ENCODE measurements around the gene CXXC4. TPM values are rescaled to one million over a fixed set of nuclear protein-coding genes. Genes with fewer than 3 reads are reported as not detected.

CXXC4 gene
- total RNA-seq, 5 donors from 2014 or later (not counting 1 experiment from before 2014, with no cell fraction given) = 0.09 to 0.20 (median 0.13) TPM; not detected in 1

- WGBS (ENCODE audit: insufficient coverage) = 2% methylated on average over 19 of the region's 55 CpGs
- peaks cover 9 to 19% of the 10 kb centered on the region in 2 experiments for H3K4me1 ChIP-seq (ENCODE audit: control insufficient read depth in 1 of 2, extremely low read depth in 1 of 2, insufficient read depth in 2 of 2, low read length in 2 of 2)
- peaks cover 39 to 50% (median 43%) of the 10 kb centered on the region in 3 donors for H3K4me1 Mint-ChIP-seq
- H3K36me3 Mint-ChIP-seq = no peaks in the 10 kb centered on the region
- no peak overlapping the region for H3K27ac ChIP-seq (ENCODE audit: low read length)
- H3K27me3 ChIP-seq (replicated peaks in 1 of 2; ENCODE audit: control insufficient read depth in 2 of 2, extremely low read depth in 1 of 2, insufficient read depth in 2 of 2, low read length in 1 of 2) = peaks cover 19 to 22% of the 10 kb centered on the region in 2 experiments
- ChIA-PET CTCF (interaction anchor here in 1 of 2 donors (0.5 to 0.9 kb wide), 2 partner anchors 18 to 722 kb away, joined by 3 read pairs; no protein-coding TSS in a partner anchor), POLR2A (interaction anchor here (0.6 kb wide), 3 partner anchors 14 to 986 kb away, joined by 3 to 4 read pairs (median 3); no protein-coding TSS in a partner anchor)
- H3K36me3 ChIP-seq (ENCODE audit: control insufficient read depth in 2 of 2, extremely low read depth in 1 of 2, insufficient read depth in 1 of 2, low read length in 1 of 2) = no peaks in the 10 kb centered on the region
- H3K27ac Mint-ChIP-seq = no peak overlapping the region
- H3K27me3 Mint-ChIP-seq = peaks cover 40 to 66% of the 10 kb centered on the region in 2 donors
- peak; percentile 53 to 75 (median 70) for ATAC-seq (replicated peaks in 1 of 4)
- no peaks in the 10 kb centered on the region for H3K9me3 ChIP-seq
- DNase-seq = peak in 33 of 35 experiments; percentile 10 to 69 (median 35)
- peak overlapping the region; percentile 75 to 86 (median 78) for H3K4me3 Mint-ChIP-seq
- H3K9me3 Mint-ChIP-seq = no peaks in the 10 kb centered on the region
- peak overlapping the region; percentile 59 to 85 for H3K4me3 ChIP-seq (ENCODE audit: control insufficient read depth in 1 of 2, extremely low read depth in 1 of 2, low read length in 1 of 2)
Observed at GRCh38 chr4:104490770-104491480, 3.8 kb downstream of the CXXC4 start.

- POLR2A ChIA-PET = interaction anchor here (0.6 kb wide), 3 partner anchors 14 to 987 kb away, joined by 3 to 4 read pairs (median 3); no protein-coding TSS in a partner anchor
- peaks cover 35 to 62% of the 10 kb centered on the region in 2 donors for H3K27me3 Mint-ChIP-seq
- H3K27me3 ChIP-seq (replicated peaks in 1 of 2; ENCODE audit: control insufficient read depth in 2 of 2, extremely low read depth in 1 of 2, insufficient read depth in 2 of 2, low read length in 1 of 2) = peaks cover 15 to 21% of the 10 kb centered on the region in 2 experiments
- no peaks in the 10 kb centered on the region for H3K9me3 ChIP-seq
- H3K4me3 ChIP-seq (ENCODE audit: control insufficient read depth in 1 of 2, extremely low read depth in 1 of 2, low read length in 1 of 2) = peak overlapping the region; percentile 59 to 85
- H3K9me3 Mint-ChIP-seq = no peaks in the 10 kb centered on the region
- H3K4me1 Mint-ChIP-seq = peaks cover 34 to 44% (median 38%) of the 10 kb centered on the region in 3 donors
- no peaks in the 10 kb centered on the region for H3K36me3 Mint-ChIP-seq
- no peaks in the 10 kb centered on the region for H3K36me3 ChIP-seq (ENCODE audit: control insufficient read depth in 2 of 2, extremely low read depth in 1 of 2, insufficient read depth in 1 of 2, low read length in 1 of 2)
- peak overlapping the region; percentile 75 to 86 (median 78) for H3K4me3 Mint-ChIP-seq
- ATAC-seq (replicated peaks in 1 of 4) (no peak), DNase-seq (peak in 1 of 35 experiments; percentile 5)
- peaks cover 9 to 18% of the 10 kb centered on the region in 2 experiments for H3K4me1 ChIP-seq (ENCODE audit: control insufficient read depth in 1 of 2, extremely low read depth in 1 of 2, insufficient read depth in 2 of 2, low read length in 2 of 2)
- no CpG with 5 or more reads among the region's 7 CpGs for WGBS (ENCODE audit: insufficient coverage)
- no peak overlapping the region for H3K27ac Mint-ChIP-seq
- H3K27ac ChIP-seq (ENCODE audit: low read length) = no peak overlapping the region
- CTCF ChIA-PET = interaction anchor here in 1 of 2 donors (0.5 to 0.9 kb wide), 2 partner anchors 17 to 723 kb away, joined by 3 read pairs; no protein-coding TSS in a partner anchor
Observed at GRCh38 chr4:104490096-104490769, 4.5 kb downstream of the CXXC4 start.

GRCh38 chr4:104489731-104490095, 5.0 kb downstream of the CXXC4 start:
- H3K4me3 ChIP-seq (ENCODE audit: control insufficient read depth in 1 of 2, extremely low read depth in 1 of 2, low read length in 1 of 2) = no peak overlapping the region

DNA sequence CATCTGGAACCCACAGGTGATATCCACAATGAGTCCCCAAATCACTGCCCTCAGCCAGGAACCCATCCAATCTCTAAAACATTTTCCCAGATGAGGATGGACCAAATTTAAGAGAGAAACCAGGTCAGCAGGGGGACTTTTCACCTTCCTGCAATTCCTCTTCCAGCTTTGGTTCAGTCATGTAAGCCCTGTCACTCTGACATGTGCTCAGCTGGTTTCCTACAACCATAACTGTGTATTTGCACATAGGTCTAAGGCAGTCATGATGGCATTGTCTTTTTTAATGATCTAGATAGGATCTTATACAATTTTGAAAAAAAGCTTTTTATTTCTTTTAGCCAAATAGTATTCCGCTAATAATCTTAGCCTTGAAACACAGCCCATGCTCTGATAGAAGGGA, 6.5 kb downstream of the CXXC4 start:
- no peak overlapping the region for H3K4me3 ChIP-seq (ENCODE audit: control insufficient read depth in 1 of 2, extremely low read depth in 1 of 2, low read length in 1 of 2)
- ChIA-PET POLR2A (no interaction called here), CTCF (no interaction called here)
- no peak for ATAC-seq (replicated peaks in 1 of 4)
- DNase-seq = no peak
- no peak overlapping the region for H3K4me3 Mint-ChIP-seq
- H3K36me3 Mint-ChIP-seq = no peaks in the 10 kb centered on the region
- H3K4me1 Mint-ChIP-seq = peaks cover 21 to 27% (median 26%) of the 10 kb centered on the region in 3 donors
- no peak overlapping the region for H3K27ac ChIP-seq (ENCODE audit: low read length)
- H3K27ac Mint-ChIP-seq = no peak overlapping the region
- no peaks in the 10 kb centered on the region for H3K9me3 ChIP-seq
- H3K4me1 ChIP-seq (ENCODE audit: control insufficient read depth in 1 of 2, extremely low read depth in 1 of 2, insufficient read depth in 2 of 2, low read length in 2 of 2) = peaks cover 5 to 13% of the 10 kb centered on the region in 2 experiments
- no peaks in the 10 kb centered on the region for H3K36me3 ChIP-seq (ENCODE audit: control insufficient read depth in 2 of 2, extremely low read depth in 1 of 2, insufficient read depth in 1 of 2, low read length in 1 of 2)
- no peaks in the 10 kb centered on the region for H3K9me3 Mint-ChIP-seq
- H3K27me3 Mint-ChIP-seq = peaks cover 27 to 52% of the 10 kb centered on the region in 2 donors
- WGBS (ENCODE audit: insufficient coverage) = no CpG with 5 or more reads among the region's 1 CpG
- H3K27me3 ChIP-seq (replicated peaks in 1 of 2; ENCODE audit: control insufficient read depth in 2 of 2, extremely low read depth in 1 of 2, insufficient read depth in 2 of 2, low read length in 1 of 2) = peaks cover 6 to 14% of the 10 kb centered on the region in 2 experiments

More at GRCh38 chr4:104489731-104490095, 5.0 kb downstream of the CXXC4 start:
- H3K4me1 Mint-ChIP-seq = peaks cover 31 to 40% (median 36%) of the 10 kb centered on the region in 3 donors
- Histone ChIP-seq H3K36me3 (ENCODE audit: control insufficient read depth in 2 of 2, extremely low read depth in 1 of 2, insufficient read depth in 1 of 2, low read length in 1 of 2) (no peaks in the 10 kb centered on the region), H3K4me1 (ENCODE audit: control insufficient read depth in 1 of 2, extremely low read depth in 1 of 2, insufficient read depth in 2 of 2, low read length in 2 of 2) (peaks cover 8 to 14% of the 10 kb centered on the region in 2 experiments), H3K27me3 (replicated peaks in 1 of 2; ENCODE audit: control insufficient read depth in 2 of 2, extremely low read depth in 1 of 2, insufficient read depth in 2 of 2, low read length in 1 of 2) (peaks cover 15 to 16% of the 10 kb centered on the region in 2 experiments), H3K27ac (ENCODE audit: low read length) (no peak overlapping the region), H3K9me3 (no peaks in the 10 kb centered on the region)
- peaks cover 35 to 59% of the 10 kb centered on the region in 2 donors for H3K27me3 Mint-ChIP-seq
- CTCF ChIA-PET = no interaction called here
- POLR2A ChIA-PET = no interaction called here
- ATAC-seq (replicated peaks in 1 of 4) (no peak), DNase-seq (no peak)
- no peaks in the 10 kb centered on the region for H3K36me3 Mint-ChIP-seq
- H3K27ac Mint-ChIP-seq = no peak overlapping the region
- peak overlapping the region in 2 of 3 donors; percentile 9 to 86 for H3K4me3 Mint-ChIP-seq
- no peaks in the 10 kb centered on the region for H3K9me3 Mint-ChIP-seq

- no CpG with 5 or more reads among the region's 2 CpGs for WGBS (ENCODE audit: insufficient coverage)
- Histone ChIP-seq H3K36me3 (ENCODE audit: control insufficient read depth in 2 of 2, extremely low read depth in 1 of 2, insufficient read depth in 1 of 2, low read length in 1 of 2) (no peaks in the 10 kb centered on the region), H3K4me3 (ENCODE audit: control insufficient read depth in 1 of 2, extremely low read depth in 1 of 2, low read length in 1 of 2) (no peak overlapping the region), H3K27me3 (replicated peaks in 1 of 2; ENCODE audit: control insufficient read depth in 2 of 2, extremely low read depth in 1 of 2, insufficient read depth in 2 of 2, low read length in 1 of 2) (peaks cover 2 to 13% of the 10 kb centered on the region in 2 experiments), H3K27ac (ENCODE audit: low read length) (no peak overlapping the region), H3K4me1 (ENCODE audit: control insufficient read depth in 1 of 2, extremely low read depth in 1 of 2, insufficient read depth in 2 of 2, low read length in 2 of 2) (peaks cover 5 to 13% of the 10 kb centered on the region in 2 experiments), H3K9me3 (no peaks in the 10 kb centered on the region)
- no peak for DNase-seq
- ChIA-PET POLR2A (no interaction called here), CTCF (no interaction called here)
- ATAC-seq (replicated peaks in 1 of 4) = no peak
- no peak overlapping the region for H3K27ac Mint-ChIP-seq
- peaks cover 27 to 46% of the 10 kb centered on the region in 2 donors for H3K27me3 Mint-ChIP-seq
- H3K4me1 Mint-ChIP-seq = peaks cover 15 to 17% (median 15%) of the 10 kb centered on the region in 3 donors
- no peak overlapping the region for H3K4me3 Mint-ChIP-seq
- no peaks in the 10 kb centered on the region for H3K36me3 Mint-ChIP-seq
- no peaks in the 10 kb centered on the region for H3K9me3 Mint-ChIP-seq
Observed at GRCh38 chr4:104486716-104487504, 7.8 kb downstream of the CXXC4 start.

DNA sequence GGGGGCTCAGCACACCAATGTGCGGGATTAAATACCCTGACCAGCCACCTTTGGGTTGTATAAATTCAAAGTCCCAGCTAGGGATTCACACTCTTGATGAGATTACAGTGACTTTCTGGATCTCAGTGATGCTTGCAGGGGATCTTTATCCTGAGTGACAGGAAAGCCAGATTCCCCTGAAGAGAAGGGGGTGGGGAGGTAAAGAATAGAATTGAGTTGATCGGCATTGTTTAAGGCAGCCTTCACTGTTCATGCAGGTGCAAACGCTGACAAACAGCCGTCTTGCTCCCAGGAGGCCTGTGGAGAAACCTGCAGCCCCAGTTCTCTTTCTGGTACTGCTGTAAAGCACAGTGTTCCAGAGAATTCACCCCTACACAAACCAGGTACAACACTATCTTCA, 19.0 kb downstream of the CXXC4 start:
- ChIA-PET CTCF (no interaction called here), POLR2A (no interaction called here)
- H3K27ac ChIP-seq (ENCODE audit: low read length) = no peak overlapping the region
- WGBS (ENCODE audit: insufficient coverage) = 93% methylated on average over 2 of the region's 4 CpGs
- no peak for DNase-seq
- no peaks in the 10 kb centered on the region for H3K4me1 ChIP-seq (ENCODE audit: control insufficient read depth in 1 of 2, extremely low read depth in 1 of 2, insufficient read depth in 2 of 2, low read length in 2 of 2)
- no peak for ATAC-seq (replicated peaks in 1 of 4)
- Mint-ChIP-seq H3K36me3 (no peaks in the 10 kb centered on the region), H3K4me1 (no peaks in the 10 kb centered on the region), H3K9me3 (no peaks in the 10 kb centered on the region), H3K27ac (no peak overlapping the region), H3K4me3 (no peak overlapping the region), H3K27me3 (peaks cover 0 to 3% of the 10 kb centered on the region in 2 donors)
- no peaks in the 10 kb centered on the region for H3K9me3 ChIP-seq
- no peak overlapping the region for H3K4me3 ChIP-seq (ENCODE audit: control insufficient read depth in 1 of 2, extremely low read depth in 1 of 2, low read length in 1 of 2)
- no peaks in the 10 kb centered on the region for H3K27me3 ChIP-seq (replicated peaks in 1 of 2; ENCODE audit: control insufficient read depth in 2 of 2, extremely low read depth in 1 of 2, insufficient read depth in 2 of 2, low read length in 1 of 2)
- H3K36me3 ChIP-seq (ENCODE audit: control insufficient read depth in 2 of 2, extremely low read depth in 1 of 2, insufficient read depth in 1 of 2, low read length in 1 of 2) = no peaks in the 10 kb centered on the region
